H1 (cell line): ENCODE data around the gene SNX17. TPM values are rescaled to one million over a fixed set of nuclear protein-coding genes. Genes with fewer than 3 reads are reported as not detected.

Source experiments
- CTCF ChIA-PET: fragments of 300-600 bp; sonication (Branson Sonifier 250); formaldehyde crosslinking; loops from one replicate; lab custom pipeline; 2021; ENCODE audit not compliant: partially characterized antibody; lab: Charles Lee
- POLR2A ChIA-PET: fragments of 300-600 bp; sonication (Branson Sonifier 250); formaldehyde crosslinking; loops from one replicate; lab custom pipeline; 2021; ENCODE audit warnings: inconsistent platforms; ENCODE audit not compliant: partially characterized antibody; lab: Charles Lee
- DNase-seq, 2 experiments: peaks; one replicate each; pipeline versions ENCODE4 v3.0.0 to v3.0.0-alpha.2; 2010 to 2022; ENCODE audit warnings: low spot score in 2 of 2, low read depth in 1 of 2, mixed read lengths in 1 of 2
- FAIRE-seq: peaks from 2 replicates; lab custom pipeline; 2011; peaks lifted over from hg19 to GRCh38; lab: Jason Lieb, UNC
- H2AFZ ChIP-seq: 2 replicates; pipeline ENCODE4 v1.8.1; 2012; ENCODE audit warnings: low read length, inconsistent platforms
- H2AK5ac ChIP-seq: 2 replicates; pipeline ENCODE4 v1.6.1; 2013; ENCODE audit warnings: low read depth, low read length
- H2BK120ac ChIP-seq: replicated peaks from 2 replicates; pipeline ENCODE3; 2013; ENCODE audit warnings: low read depth, low read length, inconsistent platforms
- H2BK12ac ChIP-seq: 2 replicates; pipeline ENCODE4 v1.6.1; 2013; ENCODE audit warnings: low read depth, low read length
- H2BK15ac ChIP-seq: 2 replicates; pipeline ENCODE4 v1.6.1; 2013; ENCODE audit warnings: low read length
- H2BK20ac ChIP-seq: 2 replicates; pipeline ENCODE4 v1.6.1; 2013; ENCODE audit warnings: low read length
- H2BK5ac ChIP-seq: 2 replicates; pipeline ENCODE4 v1.6.1; 2013; ENCODE audit warnings: low read depth, low read length
- H3K14ac ChIP-seq: 2 replicates; pipeline ENCODE4 v1.6.1; 2013; ENCODE audit warnings: inconsistent platforms; ENCODE audit not compliant: insufficient read length
- H3K18ac ChIP-seq: 2 replicates; pipeline ENCODE4 v1.6.1; 2013; ENCODE audit warnings: low read length; ENCODE audit errors: extremely low read depth
- H3K23ac ChIP-seq: 2 replicates; pipeline ENCODE4 v1.6.1; 2013; ENCODE audit warnings: inconsistent platforms; ENCODE audit not compliant: insufficient read length
- H3K23me2 ChIP-seq: 2 replicates; pipeline ENCODE4 v1.6.1; 2013; ENCODE audit warnings: low read depth, low read length
- H3K27ac ChIP-seq: 2 replicates; pipeline ENCODE4 v1.6.1; 2011; ENCODE audit warnings: low read depth, low read length, inconsistent platforms
- H3K27me3 ChIP-seq, 4 experiments: replicated peaks in 1 of 4; 1 replicate in 1 of 4; 2 replicates in 3 of 4; pipeline versions ENCODE4 v1.6.1 to v1.8.1; 2011 to 2013; ENCODE audit warnings: low read length in 3 of 4, mild to moderate bottlenecking in 3 of 4, inconsistent platforms in 2 of 4, mixed read lengths in 2 of 4, moderate library complexity in 1 of 4; ENCODE audit not compliant: control insufficient read depth in 3 of 4, insufficient read depth in 3 of 4; ENCODE audit errors: extremely low read depth in 1 of 4
- H3K36me3 ChIP-seq, 4 experiments: 2 replicates each; pipeline versions ENCODE4 v1.6.1 to v1.8.1; 2011 to 2013; ENCODE audit warnings: mild to moderate bottlenecking in 4 of 4, low read length in 3 of 4, moderate library complexity in 2 of 4, control low read depth in 1 of 4, inconsistent platforms in 1 of 4; ENCODE audit not compliant: insufficient read depth in 4 of 4, control insufficient read depth in 2 of 4
- H3K4ac ChIP-seq: replicated peaks from 2 replicates; pipeline ENCODE3; 2013; ENCODE audit warnings: low read length, low read depth, mixed read lengths, inconsistent platforms; ENCODE audit not compliant: insufficient read length
- H3K4me1 ChIP-seq, 4 experiments: replicated peaks in 1 of 4; 1 replicate in 1 of 4; 2 replicates in 3 of 4; pipeline versions ENCODE4 v1.6.1 to v1.8.1; 2011 to 2013; ENCODE audit warnings: low read length in 3 of 4, inconsistent platforms in 2 of 4, mixed read lengths in 1 of 4; ENCODE audit not compliant: insufficient read depth in 4 of 4, control insufficient read depth in 3 of 4
- H3K4me2 ChIP-seq, 2 experiments: 2 replicates each; pipeline versions ENCODE4 v1.6.1 to v1.8.1; 2011 to 2013; ENCODE audit warnings: low read depth in 2 of 2, low read length in 2 of 2, control low read depth in 1 of 2, inconsistent platforms in 1 of 2, mild to moderate bottlenecking in 1 of 2; ENCODE audit not compliant: insufficient read depth in 1 of 2
- H3K4me3 ChIP-seq, 4 experiments: fragments of 200-600, 300-600 bp in 1 of 4; sonication (generic), shearing (Covaris generic), sonication (Bioruptor Twin) in 1 of 4; 2 replicates each; pipeline versions ENCODE4 v1.5.1 to v1.8.1; 2011 to 2016; ENCODE audit warnings: low read length in 4 of 4, low read depth in 3 of 4, control low read depth in 2 of 4, inconsistent platforms in 2 of 4, mild to moderate bottlenecking in 2 of 4, mixed read lengths in 1 of 4, moderate library complexity in 1 of 4; ENCODE audit not compliant: insufficient read depth in 2 of 4; ENCODE audit errors: extremely low read depth in 1 of 4
- H3K56ac ChIP-seq: replicated peaks from 2 replicates; pipeline ENCODE3; 2013; ENCODE audit warnings: low read depth, mild to moderate bottlenecking, mixed read lengths, low read length, inconsistent platforms; ENCODE audit not compliant: insufficient read length
- H3K79me1 ChIP-seq: 2 replicates; pipeline ENCODE4 v1.6.1; 2013; ENCODE audit warnings: low read depth, low read length, control low read depth
- H3K79me2 ChIP-seq, 2 experiments: 2 replicates each; pipeline versions ENCODE4 v1.6.1 to v1.8.1; 2012 to 2013; ENCODE audit warnings: low read length in 2 of 2, mild to moderate bottlenecking in 2 of 2, inconsistent platforms in 1 of 2; ENCODE audit not compliant: insufficient read depth in 2 of 2, control insufficient read depth in 1 of 2
- H3K9ac ChIP-seq, 4 experiments: replicated peaks in 1 of 4; 1 replicate in 1 of 4; 2 replicates in 3 of 4; pipeline versions ENCODE4 v1.6.1 to v1.8.1; 2011 to 2013; ENCODE audit warnings: low read depth in 3 of 4, low read length in 3 of 4, control low read depth in 2 of 4, mild to moderate bottlenecking in 2 of 4, moderate library complexity in 2 of 4, inconsistent platforms in 1 of 4; ENCODE audit errors: extremely low read depth in 1 of 4
- H3K9me3 ChIP-seq, 2 experiments: 2 replicates each; pipeline versions ENCODE4 v1.6.1 to v1.8.1; 2012 to 2013; ENCODE audit warnings: mild to moderate bottlenecking in 2 of 2, moderate library complexity in 2 of 2, control low read depth in 1 of 2, inconsistent platforms in 1 of 2, low read depth in 1 of 2, low read length in 1 of 2, mixed read lengths in 1 of 2; ENCODE audit not compliant: insufficient read depth in 2 of 2
- H4K20me1 ChIP-seq, 2 experiments: replicated peaks in 1 of 2; 2 replicates each; pipeline versions ENCODE3 to v1.8.1; 2011 to 2013; ENCODE audit warnings: inconsistent platforms in 2 of 2, low read length in 2 of 2, mild to moderate bottlenecking in 1 of 2; ENCODE audit not compliant: insufficient read depth in 2 of 2, control insufficient read depth in 1 of 2
- H4K5ac ChIP-seq: 2 replicates; pipeline ENCODE4 v1.6.1; 2013; ENCODE audit warnings: low read length, low read depth, mixed read lengths, inconsistent platforms; ENCODE audit not compliant: insufficient read length
- H4K8ac ChIP-seq: 2 replicates; pipeline ENCODE4 v1.8.0; 2013; ENCODE audit warnings: mild to moderate bottlenecking, moderate library complexity, low read length, inconsistent platforms; ENCODE audit not compliant: insufficient read depth; ENCODE audit errors: extremely low read depth
- H4K91ac ChIP-seq: replicated peaks from 2 replicates; pipeline ENCODE3; 2013; ENCODE audit warnings: low read length, mixed read lengths, inconsistent platforms; ENCODE audit not compliant: insufficient read length
- CHD1 ChIP-seq: IDR thresholded peaks from 2 replicates; pipeline ENCODE4 v1.6.1; 2012; ENCODE audit warnings: low read depth, low read length, improper control_type of control experiment
- E2F6 ChIP-seq: IDR thresholded peaks from 2 replicates; pipeline ENCODE4 v1.6.1; 2012; ENCODE audit warnings: inconsistent platforms
- EP300 ChIP-seq, 2 experiments: IDR thresholded peaks; 1 replicate in 1 of 2; 2 replicates in 1 of 2; pipeline ENCODE4 v1.6.1; 2011 to 2012; ENCODE audit warnings: low read depth in 2 of 2, low read length in 2 of 2, mild to moderate bottlenecking in 2 of 2, borderline replicate concordance in 1 of 2, inconsistent platforms in 1 of 2, moderate library complexity in 1 of 2
- HDAC2 ChIP-seq, 2 experiments: fragments of 300-600 bp in 1 of 2; sonication (generic) in 1 of 2; IDR thresholded peaks; 2 replicates each; pipeline ENCODE4 v1.6.1; 2011 to 2012; ENCODE audit warnings: low read depth in 2 of 2, low read length in 2 of 2, mild to moderate bottlenecking in 2 of 2, moderate library complexity in 2 of 2, borderline replicate concordance in 1 of 2, inconsistent platforms in 1 of 2
- JUN ChIP-seq: IDR thresholded peaks from 2 replicates; pipeline ENCODE4 v1.6.1; 2011; ENCODE audit warnings: low read depth, mild to moderate bottlenecking, improper control_type of control experiment, low read length
- RXRA ChIP-seq: IDR thresholded peaks from 2 replicates; pipeline ENCODE4 v1.6.1; 2011; ENCODE audit warnings: low read depth, mild to moderate bottlenecking, low read length, moderate library complexity; ENCODE audit not compliant: insufficient read depth
- TAF1 ChIP-seq: IDR thresholded peaks from 2 replicates; pipeline ENCODE4 v1.6.1; 2011; ENCODE audit warnings: mild to moderate bottlenecking, low read depth, low read length
- TBP ChIP-seq: IDR thresholded peaks from 2 replicates; pipeline ENCODE4 v1.6.1; 2011; ENCODE audit warnings: low read depth, low read length, improper control_type of control experiment
- YY1 ChIP-seq: IDR thresholded peaks from 2 replicates; pipeline ENCODE4 v1.6.1; 2011; ENCODE audit warnings: low read depth, mild to moderate bottlenecking, low read length
- WGBS, 2 experiments: shearing (Covaris generic) in 1 of 2; methylation state at CpG; one replicate each; pipeline versions ENCODE4 v1.1.6 to v1.1.7; 2013 to 2015; ENCODE audit warnings: low lambda C conversion rate in 2 of 2, mixed read lengths in 2 of 2, inconsistent platforms in 1 of 2, low coverage in 1 of 2, missing lambda C conversion rate in 1 of 2; ENCODE audit not compliant: insufficient replicate concordance in 2 of 2, insufficient coverage in 1 of 2, insufficient read length in 1 of 2; ENCODE audit errors: extremely low coverage in 1 of 2, missing lambda C conversion rate in 1 of 2; 5-methylcytosine and 5-hydroxymethylcytosine counted together
- polyA plus RNA-seq, 7 experiments: library from polyadenylated mRNA; depleted of rRNA in 3 of 7; stranded (reverse) in 5 of 7; unstranded in 2 of 7; fragments of >200 nt in 5 of 7; fragments of 200-250 nt in 2 of 7; gene quantifications; 1 replicate in 5 of 7; 2 replicates in 1 of 7; 4 replicates in 1 of 7; pipeline versions ENCODE4 v1.2.1 to v1.2.3, GENCODE V29; 2011 to 2013; ENCODE audit warnings: missing spikeins in 2 of 7, mixed read lengths in 2 of 7
- total RNA-seq: library from RNA; stranded (reverse); fragmentation: NEBNext Ultra II Directional; extraction: Animal tissue kit (Norgen Biotek cat#: 25700); gene quantifications from 2 replicates; pipeline ENCODE4 v1.2.1, GENCODE V29; 2021

The SNX17 gene
- total and polyA plus RNA-seq, 2 of the 8 experiments (the other 6 are each of a cell fraction or from before 2014, with no cell fraction given) = 54.9 to 66.2 TPM

GRCh38 chr2:27351802-27352598 is 18.4 kb upstream of the SNX17 start:
- peaks cover 3 to 4% of the 10 kb centered on the region in 2 experiments for H4K20me1 ChIP-seq
- H2BK5ac ChIP-seq = no peak overlapping the region
- H3K4me2 ChIP-seq = no peak overlapping the region
- no peak overlapping the region for H2AFZ ChIP-seq
- H4K91ac ChIP-seq = no peak overlapping the region
- no peaks in the 10 kb centered on the region for H3K27me3 ChIP-seq
- FAIRE-seq = no peak
- no peak overlapping the region for H3K9ac ChIP-seq
- no peak overlapping the region for H2BK20ac ChIP-seq
- WGBS, 2 experiments = 93% methylated on average over 6 of the region's 6 CpGs; no CpG with 5 or more reads in 1 of the 2 experiments
- DNase-seq = no peak
- H4K5ac ChIP-seq = no peak overlapping the region
- H3K23me2 ChIP-seq = no peaks in the 10 kb centered on the region
- peaks cover 0 to 6% (median 4%) of the 10 kb centered on the region in 4 experiments; a peak in 4 of 7 replicates for H3K4me1 ChIP-seq
- H2BK15ac ChIP-seq = no peak overlapping the region
- peaks cover 13 to 88% of the 10 kb centered on the region in 2 experiments; a peak in 3 of 4 replicates for H3K79me2 ChIP-seq
- H3K9me3 ChIP-seq = no peaks in the 10 kb centered on the region
- no peaks in the 10 kb centered on the region; the same call in 1 of the 2 replicates for H3K79me1 ChIP-seq
- H3K36me3 ChIP-seq = peaks cover 0 to 5% (median 3%) of the 10 kb centered on the region in 4 experiments; a peak in 3 of 8 replicates
- H3K56ac ChIP-seq = no peak overlapping the region
- H3K4ac ChIP-seq = no peak overlapping the region
- H3K4me3 ChIP-seq = no peak overlapping the region
- H3K27ac ChIP-seq = no peak overlapping the region
- no peak overlapping the region for H2AK5ac ChIP-seq
- no peak overlapping the region for H2BK120ac ChIP-seq
- H2BK12ac ChIP-seq = no peak overlapping the region
- POLR2A ChIA-PET = interaction anchor here (1.1 to 9.5 kb wide), 10 partner anchors 9 to 69 kb away, joined by 3 to 135 read pairs (median 9); partner anchors contain the start of genes EIF2B4, MPV17, PPM1G and SNX17
- no peak overlapping the region for H3K18ac ChIP-seq
- H3K14ac ChIP-seq = no peak overlapping the region
- H3K23ac ChIP-seq = no peak overlapping the region
- H4K8ac ChIP-seq = no peak overlapping the region
- CTCF ChIA-PET = interaction anchor here (0.9 to 2.5 kb wide), 3 partner anchors 11 to 78 kb away, joined by 3 to 8 read pairs (median 3); no protein-coding TSS in a partner anchor
- TF ChIP-seq EP300 (IDR thresholded peaks at IDR 0.05; ENCODE audit: borderline replicate concordance in 1 of 2, low read depth in 2 of 2, low read length in 2 of 2) (no peak), RXRA (no peak), TBP (no peak), CHD1 (no peak), JUN (no peak), YY1 (no peak), HDAC2 (IDR thresholded peaks at IDR 0.05; ENCODE audit: borderline replicate concordance in 1 of 2, low read depth in 2 of 2, low read length in 2 of 2) (no peak), E2F6 (no peak), TAF1 (no peak)
